ENCODE measurements around the gene CCNI. TPM values are rescaled to one million over a fixed set of nuclear protein-coding genes. Genes with fewer than 3 reads are reported as not detected.

The CCNI gene
- total RNA-seq, 6 experiments from 2014 or later, result 54.3 to 87.7 (median 68.6) TPM

DNA sequence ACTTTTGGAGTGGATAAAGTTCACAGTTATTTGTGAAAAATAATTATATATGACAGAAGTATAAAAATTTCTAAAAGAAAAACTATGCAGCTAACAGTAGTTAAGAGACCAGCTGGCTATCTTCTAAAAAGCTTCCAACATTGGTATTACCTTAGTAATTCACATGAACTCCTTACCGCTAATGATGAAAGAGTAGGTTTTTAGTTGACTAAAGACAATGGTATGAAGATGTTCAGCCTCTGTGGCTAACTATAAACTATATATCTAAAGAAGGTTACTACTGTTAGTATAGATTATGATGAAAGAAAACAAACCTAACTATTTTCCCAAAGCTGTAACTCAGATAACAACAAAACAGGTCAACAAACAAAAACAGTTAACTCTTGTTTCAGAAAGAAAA, 10.4 kb downstream of the CCNI start:
- Histone ChIP-seq H3K27ac (no peak overlapping the region), H3K4me3 (no peak overlapping the region), H3K9me3 (no peaks in the 10 kb centered on the region), H3K36me3 (peaks cover 0 to 34% (median 11%) of the 10 kb centered on the region in 4 donors), H3K27me3 (no peaks in the 10 kb centered on the region), H3K4me1 (peaks cover 0 to 8% (median 2%) of the 10 kb centered on the region in 4 donors)
- 93% methylated on average over 1 of the region's 1 CpG for WGBS (ENCODE audit: insufficient coverage, low coverage, low lambda C conversion rate, missing lambda C conversion rate)
- TF ChIP-seq POLR2A (IDR thresholded peaks at IDR 0.05), result no peak
- intact Hi-C loops (cut with DNase I), result no loop called here
- DNase-seq, result no peak
- ATAC-seq, result no peak

DNA sequence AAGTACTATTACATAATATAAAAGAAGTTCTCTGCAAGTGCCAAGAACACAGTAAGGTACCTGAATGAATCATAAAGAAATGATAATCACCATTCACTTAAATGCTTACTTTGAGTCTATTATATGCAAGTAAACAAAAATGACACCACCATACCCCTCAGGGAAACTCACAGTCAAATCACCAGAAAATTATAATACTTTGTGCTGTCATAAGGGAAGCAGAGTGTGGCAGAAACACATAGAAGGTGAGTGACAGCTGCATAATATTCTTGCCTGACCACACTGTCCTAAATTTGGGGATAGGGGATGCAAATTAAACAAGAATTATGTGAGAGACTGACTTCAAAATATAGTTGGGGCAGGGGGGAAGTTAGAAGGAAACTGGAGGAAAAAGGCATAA, 12.9 kb downstream of the CCNI start:
- no peak for ATAC-seq
- intact Hi-C loops (cut with DNase I), result no loop called here
- Histone ChIP-seq H3K4me1 (peaks cover 0 to 8% (median under 1%) of the 10 kb centered on the region in 4 donors), H3K27me3 (no peaks in the 10 kb centered on the region), H3K4me3 (no peak overlapping the region), H3K27ac (no peak overlapping the region), H3K36me3 (peaks cover 0 to 41% (median 13%) of the 10 kb centered on the region in 4 donors), H3K9me3 (no peaks in the 10 kb centered on the region)
- no peak for DNase-seq
- TF ChIP-seq POLR2A (IDR thresholded peaks at IDR 0.05), result no peak
- TF ChIP-seq, protein P1, sequence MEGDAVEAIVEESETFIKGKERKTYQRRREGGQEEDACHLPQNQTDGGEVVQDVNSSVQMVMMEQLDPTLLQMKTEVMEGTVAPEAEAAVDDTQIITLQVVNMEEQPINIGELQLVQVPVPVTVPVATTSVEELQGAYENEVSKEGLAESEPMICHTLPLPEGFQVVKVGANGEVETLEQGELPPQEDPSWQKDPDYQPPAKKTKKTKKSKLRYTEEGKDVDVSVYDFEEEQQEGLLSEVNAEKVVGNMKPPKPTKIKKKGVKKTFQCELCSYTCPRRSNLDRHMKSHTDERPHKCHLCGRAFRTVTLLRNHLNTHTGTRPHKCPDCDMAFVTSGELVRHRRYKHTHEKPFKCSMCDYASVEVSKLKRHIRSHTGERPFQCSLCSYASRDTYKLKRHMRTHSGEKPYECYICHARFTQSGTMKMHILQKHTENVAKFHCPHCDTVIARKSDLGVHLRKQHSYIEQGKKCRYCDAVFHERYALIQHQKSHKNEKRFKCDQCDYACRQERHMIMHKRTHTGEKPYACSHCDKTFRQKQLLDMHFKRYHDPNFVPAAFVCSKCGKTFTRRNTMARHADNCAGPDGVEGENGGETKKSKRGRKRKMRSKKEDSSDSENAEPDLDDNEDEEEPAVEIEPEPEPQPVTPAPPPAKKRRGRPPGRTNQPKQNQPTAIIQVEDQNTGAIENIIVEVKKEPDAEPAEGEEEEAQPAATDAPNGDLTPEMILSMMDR (IDR thresholded peaks at IDR 0.05), result no peak

DNA sequence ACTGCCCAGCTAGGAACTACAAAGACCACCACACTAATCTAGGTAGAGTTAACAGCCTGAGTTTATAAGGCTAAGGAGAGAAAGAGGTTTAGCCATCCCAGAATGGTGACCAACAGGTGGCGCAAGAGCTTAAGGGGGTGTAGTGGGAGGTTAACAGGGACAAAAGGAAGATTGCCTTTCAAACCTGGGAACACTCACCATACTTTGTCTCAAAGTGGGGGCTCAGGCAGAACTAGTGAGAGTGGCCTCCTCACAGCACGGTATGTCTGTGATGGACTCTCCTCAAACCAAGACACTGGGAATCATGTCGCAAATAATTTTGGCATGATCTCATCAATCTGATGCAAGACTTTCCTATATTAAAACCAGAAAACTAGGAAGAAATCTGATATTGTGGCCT, 23.4 kb downstream of the CCNI start:
- H3K4me3 ChIP-seq, result no peak overlapping the region
- H3K36me3 ChIP-seq, result peaks cover 0 to 64% (median 11%) of the 10 kb centered on the region in 4 donors
- WGBS (ENCODE audit: insufficient coverage, low coverage, low lambda C conversion rate, missing lambda C conversion rate), result 85% methylated on average over 3 of the region's 3 CpGs
- ATAC-seq, result peak; percentile 66 to 78 (median 70)
- no peak for TF ChIP-seq POLR2A (IDR thresholded peaks at IDR 0.05)
- TF ChIP-seq, protein P1 (IDR thresholded peaks at IDR 0.05), result peak; percentile 21 to 55 (median 44)
- H3K9me3 ChIP-seq, result no peaks in the 10 kb centered on the region
- intact Hi-C loops (cut with DNase I), result no loop called here
- peak in 2 of 3 donors; percentile 52 to 54 for DNase-seq
- H3K27ac ChIP-seq, result no peak overlapping the region
- peaks cover 0 to 7% (median 0%) of the 10 kb centered on the region in 4 donors for H3K4me1 ChIP-seq
- no peaks in the 10 kb centered on the region for H3K27me3 ChIP-seq

DNA sequence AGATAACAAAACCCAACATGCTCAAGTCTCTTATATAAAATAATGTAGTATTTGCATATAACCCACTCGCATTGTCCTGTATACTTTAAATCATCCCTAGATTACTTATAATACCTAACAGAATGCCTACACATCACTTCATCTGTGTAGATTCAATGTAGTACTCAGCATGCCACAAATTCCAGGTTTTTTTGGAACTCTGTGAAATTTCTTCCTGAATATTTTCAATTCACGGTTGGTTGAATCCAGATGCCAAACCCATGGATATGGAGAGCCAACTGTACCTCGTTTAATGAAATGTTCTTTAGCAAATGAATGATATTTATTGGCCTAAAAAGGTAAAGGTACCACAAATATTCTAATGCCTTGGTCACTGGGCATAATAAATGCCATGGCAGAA, 24.8 kb downstream of the CCNI start:
- peaks cover 0 to 7% (median 0%) of the 10 kb centered on the region in 4 donors for H3K4me1 ChIP-seq
- no peak for ATAC-seq
- intact Hi-C loops (cut with DNase I), result no loop called here
- no peak for DNase-seq
- 97% methylated on average over 3 of the region's 3 CpGs for WGBS (ENCODE audit: insufficient coverage, low coverage, low lambda C conversion rate, missing lambda C conversion rate)
- H3K27me3 ChIP-seq, result no peaks in the 10 kb centered on the region
- TF ChIP-seq POLR2A (IDR thresholded peaks at IDR 0.05), result no peak
- TF ChIP-seq, protein P1 (IDR thresholded peaks at IDR 0.05), result no peak
- H3K27ac ChIP-seq, result no peak overlapping the region
- no peaks in the 10 kb centered on the region for H3K9me3 ChIP-seq
- H3K4me3 ChIP-seq, result no peak overlapping the region
- H3K36me3 ChIP-seq, result peaks cover 0 to 64% (median 12%) of the 10 kb centered on the region in 4 donors

DNA sequence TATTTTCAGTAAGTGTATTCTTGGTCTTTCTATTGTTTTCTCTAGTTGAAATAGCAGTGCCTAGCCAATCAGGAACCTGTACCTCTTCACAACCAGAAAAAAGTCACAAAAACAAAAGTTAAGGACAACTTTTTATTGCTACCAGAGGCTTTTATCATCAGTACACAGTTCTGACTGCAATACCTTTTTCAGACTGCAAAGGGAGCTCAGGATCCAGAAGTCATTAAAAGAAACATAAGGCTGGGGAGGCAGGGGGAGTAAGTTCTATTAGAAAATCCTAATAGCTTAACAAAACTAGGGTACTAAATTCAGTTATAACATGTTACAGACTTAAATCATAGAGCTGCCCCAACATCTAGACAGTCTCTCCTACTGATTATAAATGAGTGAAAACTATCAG, 28.8 kb downstream of the CCNI start:
- H3K9me3 ChIP-seq, result no peaks in the 10 kb centered on the region
- H3K27me3 ChIP-seq, result no peaks in the 10 kb centered on the region
- H3K4me1 ChIP-seq, result peaks cover 0 to 27% (median 13%) of the 10 kb centered on the region in 4 donors
- TF ChIP-seq, protein P1 (IDR thresholded peaks at IDR 0.05), result peak; percentile 24 to 34 (median 27)
- TF ChIP-seq POLR2A (IDR thresholded peaks at IDR 0.05), result no peak
- no peak for DNase-seq
- peaks cover 0 to 35% (median 6%) of the 10 kb centered on the region in 4 donors for H3K36me3 ChIP-seq
- H3K4me3 ChIP-seq, result no peak overlapping the region
- no peak overlapping the region for H3K27ac ChIP-seq
- no peak for ATAC-seq
- intact Hi-C loops (cut with DNase I), result no loop called here
